HG03196 (cell line): ENCODE measurements around the gene AGER.
"Not testable (repeated sequence)": the region's sequence is repeated elsewhere in the genome, so short reads cannot be mapped to it uniquely, and the experiment has no call there.

ENCODE experiments used
- ATAC-seq: cut with Tn5 transposase; IDR thresholded peaks from one replicate; pipeline ENCODE4 v1.9.1; 2021; ENCODE audit not compliant: unreplicated experiment

AGER gene

GRCh38 chr6:32187725-32188380, 3.8 kb upstream of the AGER start:
- ATAC-seq, result not testable (repeated sequence)

DNA sequence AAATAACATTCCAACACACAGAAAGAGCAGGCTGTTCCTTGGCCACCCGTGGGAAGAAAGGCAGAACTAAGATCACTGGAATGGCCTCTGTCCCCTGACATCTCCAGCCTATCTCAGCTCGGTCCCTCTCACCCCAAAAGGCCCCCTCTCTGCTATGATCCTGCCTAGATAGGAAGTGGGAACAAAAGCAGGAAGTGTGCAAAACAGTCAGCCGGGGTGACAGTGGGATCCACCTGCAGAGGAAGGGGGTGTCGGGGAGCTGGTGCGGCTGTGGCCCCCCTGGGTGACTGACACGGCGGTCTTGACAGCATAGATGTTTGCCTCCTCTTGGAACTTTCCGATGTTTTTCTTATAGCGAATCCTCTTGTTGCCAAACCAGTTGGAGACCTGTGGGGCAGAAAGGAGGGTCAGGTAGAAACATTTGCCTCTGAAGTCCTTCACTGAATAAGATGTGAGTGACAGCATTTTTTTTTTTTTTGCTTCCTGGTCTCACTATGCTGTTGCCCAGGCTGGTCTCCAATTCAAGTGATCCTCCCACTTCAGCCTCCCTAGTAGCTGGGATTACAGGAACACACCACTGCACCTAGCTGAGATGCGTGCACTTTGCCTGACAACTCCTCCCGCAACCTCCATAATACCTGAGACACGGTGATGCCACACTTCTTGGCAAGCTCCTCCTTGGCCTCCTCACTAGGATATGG, 3.1 kb upstream of the AGER start:
- ATAC-seq, result no peak

DNA sequence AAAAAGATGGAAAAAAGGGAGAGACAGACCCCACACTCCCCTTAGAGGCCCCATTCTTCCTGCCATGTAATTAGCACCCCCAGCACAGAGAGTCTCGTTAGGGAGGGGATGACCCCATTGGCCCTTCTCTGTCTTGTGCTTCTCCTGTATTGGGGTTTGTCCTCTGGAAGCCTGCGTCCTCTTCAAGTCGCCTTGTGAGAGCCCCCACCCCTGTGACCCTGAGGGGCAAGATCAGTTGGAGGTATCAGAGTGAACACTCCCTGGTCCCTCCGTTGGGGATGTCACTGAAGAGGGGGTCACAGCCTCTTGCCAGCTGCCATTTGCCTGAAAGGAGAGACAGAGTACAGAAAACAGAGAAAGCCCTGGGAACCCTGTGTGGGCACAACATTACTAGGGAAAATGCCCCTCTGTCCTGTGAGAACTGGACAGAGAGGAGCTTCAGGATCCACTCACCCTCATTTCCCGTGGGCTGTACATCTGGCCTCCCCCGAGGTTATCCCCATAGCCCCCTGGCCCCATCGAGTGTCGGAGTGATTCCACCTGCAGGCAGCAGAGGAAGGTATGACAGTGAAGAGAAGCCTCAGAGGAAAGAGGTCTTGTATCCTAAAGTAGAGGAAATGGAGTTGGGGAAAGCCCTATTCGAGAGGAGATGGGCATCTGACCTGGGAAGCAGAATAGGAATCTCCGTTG, 2.2 kb upstream of the AGER start:
- ATAC-seq, result not testable (repeated sequence)

GRCh38 chr6:32185681-32186131, 1.7 kb upstream of the AGER start:
- not testable (repeated sequence) for ATAC-seq

GRCh38 chr6:32183483-32184083, 470 bp downstream of the AGER start:
- ATAC-seq, result no peak

GRCh38 chr6:32183030-32183429, 1.0 kb downstream of the AGER start:
- no peak for ATAC-seq

- no peak for ATAC-seq
Observed at GRCh38 chr6:32182555-32182981, 1.5 kb downstream of the AGER start.

- ATAC-seq, result no peak
Observed at GRCh38 chr6:32181915-32182529, 2.0 kb downstream of the AGER start.

DNA sequence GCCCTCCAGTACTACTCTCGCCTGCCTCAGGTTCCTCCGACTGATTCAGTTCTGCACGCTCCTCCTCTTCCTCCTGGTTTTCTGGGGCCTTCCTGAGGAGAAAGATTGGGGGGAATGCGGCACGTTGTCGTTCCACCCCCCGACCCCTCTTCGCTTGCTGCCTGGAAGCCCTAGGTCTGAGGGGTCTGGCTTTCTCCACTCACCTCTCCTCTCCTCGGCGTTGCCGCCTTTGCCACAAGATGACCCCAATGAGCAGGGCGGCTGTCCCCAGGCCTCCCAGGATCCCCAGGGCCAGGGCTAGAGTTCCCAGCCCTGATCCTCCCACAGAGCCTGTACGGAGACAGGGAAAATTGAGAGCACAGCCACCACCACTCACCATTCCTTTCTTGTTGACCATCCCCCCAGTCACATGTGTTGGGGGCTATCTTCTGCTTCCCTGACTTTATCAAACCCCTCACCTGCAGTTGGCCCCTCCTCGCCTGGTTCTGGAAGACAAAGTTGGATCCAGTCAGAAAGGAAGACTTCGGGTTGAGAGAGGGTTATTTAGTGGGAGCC, 2.8 kb downstream of the AGER start:
- ATAC-seq, result no peak

GRCh38 chr6:32179766-32180405, 4.2 kb downstream of the AGER start:
- no peak for ATAC-seq

- ATAC-seq, result no peak
Observed at GRCh38 chr6:32178547-32179440, 5.3 kb downstream of the AGER start.

GRCh38 chr6:32177788-32178546, 6.1 kb downstream of the AGER start, which contains the start of gene RNF5:
Gene RNF5 (plus strand): TSS chr6:32178405. CDS start chr6:32178512, 107 bp downstream.
- ATAC-seq, result peak; percentile 74

GRCh38 chr6:32177183-32177787, 6.8 kb downstream of the AGER start:
- ATAC-seq, result peak; percentile 3

- ATAC-seq, result no peak
Observed at GRCh38 chr6:32176476-32177182, 7.4 kb downstream of the AGER start.

- ATAC-seq, result peak; percentile 38
Observed at GRCh38 chr6:32175711-32176475, 8.2 kb downstream of the AGER start, which contains the start of gene AGPAT1. Gene AGPAT1 (minus strand): TSS chr6:32176084. CDS start chr6:32171496, 4,588 bp downstream.

- ATAC-seq, result no peak
Observed at GRCh38 chr6:32175322-32175710, 8.7 kb downstream of the AGER start.

DNA sequence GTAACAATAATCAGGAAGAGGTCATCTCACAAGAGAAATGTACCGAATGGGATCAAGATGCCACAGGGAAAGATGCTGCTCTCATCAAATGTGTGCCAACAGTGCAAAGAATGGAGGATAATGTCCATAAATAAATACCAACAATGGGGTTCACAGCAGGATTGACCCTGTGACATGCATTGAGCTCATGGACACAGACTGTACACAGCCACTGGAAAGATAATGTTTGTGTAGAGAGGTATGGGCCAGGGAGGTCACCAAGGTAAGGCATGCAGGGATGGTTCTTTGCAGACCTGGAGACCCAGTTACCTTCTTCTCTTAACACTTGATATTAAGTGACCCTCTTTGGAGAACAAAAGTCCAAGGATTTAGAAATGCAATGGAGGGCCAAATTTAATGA, 9.6 kb downstream of the AGER start:
- ATAC-seq, result no peak
